ENCODE measurements around the gene PTPRK. TPM values are rescaled to one million over a fixed set of nuclear protein-coding genes. Genes with fewer than 3 reads are reported as not detected.

The PTPRK gene
- total and polyA plus RNA-seq, 2 of the 8 experiments (the other 6 are each of a cell fraction or from before 2014, with no cell fraction given), result 11.4 to 47.3 TPM

DNA sequence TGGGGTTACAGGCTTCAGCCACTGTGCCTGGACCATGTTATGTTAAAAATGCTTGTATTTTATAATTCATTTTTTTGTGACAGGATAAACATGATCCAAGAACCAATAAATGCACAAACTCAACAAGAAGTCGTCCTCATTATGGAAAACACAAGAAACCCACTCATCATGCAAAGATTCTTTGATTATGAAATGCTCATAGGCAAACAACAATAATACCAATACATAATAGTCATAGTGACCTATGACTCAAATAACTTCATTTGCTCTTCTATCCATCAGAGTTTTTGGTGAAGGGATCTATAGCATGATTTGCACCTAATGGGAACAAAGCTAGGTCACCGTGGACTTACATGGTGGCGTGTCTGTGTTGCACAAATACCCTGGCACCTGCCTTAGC is 402.5 kb downstream of the PTPRK start:
- Histone ChIP-seq H3K79me2 (ENCODE audit: control insufficient read depth in 1 of 2, insufficient read depth in 2 of 2, low read length in 2 of 2) (no peaks in the 10 kb centered on the region), H3K9me3 (ENCODE audit: insufficient read depth in 2 of 2, low read depth in 1 of 2, low read length in 1 of 2) (no peaks in the 10 kb centered on the region), H3K23ac (ENCODE audit: insufficient read length) (no peak overlapping the region), H3K36me3 (ENCODE audit: control insufficient read depth in 2 of 4, insufficient read depth in 4 of 4, low read length in 3 of 4) (no peaks in the 10 kb centered on the region), H3K27me3 (replicated peaks in 1 of 4; ENCODE audit: control insufficient read depth in 3 of 4, extremely low read depth in 1 of 4, insufficient read depth in 3 of 4, low read length in 3 of 4) (no peaks in the 10 kb centered on the region), H3K56ac (replicated peaks; ENCODE audit: insufficient read length, low read depth, low read length) (no peak overlapping the region), H2BK12ac (ENCODE audit: low read depth, low read length) (no peak overlapping the region), H3K23me2 (ENCODE audit: low read depth, low read length) (no peaks in the 10 kb centered on the region), H2BK120ac (replicated peaks; ENCODE audit: low read depth, low read length) (no peak overlapping the region), H2AK5ac (ENCODE audit: low read depth, low read length) (no peak overlapping the region), H2BK20ac (ENCODE audit: low read length) (no peak overlapping the region), H3K18ac (ENCODE audit: extremely low read depth, low read length) (no peak overlapping the region), H3K4me2 (ENCODE audit: insufficient read depth in 1 of 2, low read depth in 2 of 2, low read length in 2 of 2) (no peak overlapping the region), H3K9ac (replicated peaks in 1 of 4; ENCODE audit: extremely low read depth in 1 of 4, low read depth in 3 of 4, low read length in 3 of 4) (no peak overlapping the region), H3K4ac (replicated peaks; ENCODE audit: insufficient read length, low read depth, low read length) (no peak overlapping the region), H4K5ac (ENCODE audit: insufficient read length, low read depth, low read length) (no peak overlapping the region), H4K20me1 (replicated peaks in 1 of 2; ENCODE audit: control insufficient read depth in 1 of 2, insufficient read depth in 2 of 2, low read length in 2 of 2) (peaks cover 0 to 2% of the 10 kb centered on the region in 2 experiments), H3K4me1 (replicated peaks in 1 of 4; ENCODE audit: control insufficient read depth in 3 of 4, insufficient read depth in 4 of 4, low read length in 3 of 4) (no peaks in the 10 kb centered on the region), H3K79me1 (ENCODE audit: low read depth, low read length) (no peaks in the 10 kb centered on the region), H4K91ac (replicated peaks; ENCODE audit: insufficient read length, low read length) (no peak overlapping the region), H3K4me3 (ENCODE audit: extremely low read depth in 1 of 4, insufficient read depth in 2 of 4, low read depth in 3 of 4, low read length in 4 of 4) (no peak overlapping the region), H3K14ac (ENCODE audit: insufficient read length) (no peak overlapping the region), H2BK15ac (ENCODE audit: low read length) (no peak overlapping the region), H2BK5ac (ENCODE audit: low read depth, low read length) (no peak overlapping the region), H4K8ac (ENCODE audit: extremely low read depth, insufficient read depth, low read length) (no peak overlapping the region), H2AFZ (ENCODE audit: low read length) (no peak overlapping the region), H3K27ac (ENCODE audit: low read depth, low read length) (no peak overlapping the region)
- FAIRE-seq (no peak), DNase-seq (ENCODE audit: low read depth in 1 of 2, low spot score in 2 of 2) (no peak)
- CTCF ChIA-PET (ENCODE audit: partially characterized antibody), result no interaction called here
- POLR2A ChIA-PET (ENCODE audit: partially characterized antibody), result no interaction called here
- 95% methylated on average over 3 of the region's 3 CpGs; no CpG with 5 or more reads in 1 of the 2 experiments for WGBS, 2 experiments (ENCODE audit: extremely low coverage in 1 of 2, insufficient coverage in 1 of 2, insufficient read length in 1 of 2, insufficient replicate concordance in 2 of 2, low coverage in 1 of 2, low lambda C conversion rate in 2 of 2, missing lambda C conversion rate in 1 of 2)
- TF ChIP-seq TAF7 (optimal IDR thresholded peaks at IDR 0.05; ENCODE audit: borderline replicate concordance, low read depth, low read length) (no peak), SUZ12 (IDR thresholded peaks at IDR 0.05; ENCODE audit: low read length) (no peak), SIRT6 (IDR thresholded peaks at IDR 0.05; ENCODE audit: low read length) (no peak), USF2 (IDR thresholded peaks at IDR 0.05; ENCODE audit: low read length) (no peak), TEAD4 (IDR thresholded peaks at IDR 0.05; ENCODE audit: low read depth, low read length) (no peak), KDM4A (IDR thresholded peaks at IDR 0.05; ENCODE audit: low read depth, low read length, severe bottlenecking) (no peak)
